HL-60 (cell line): Measurements from ENCODE around the gene CEP128.

Experiments used
- DNase-seq, 2 experiments: peaks; one replicate each; pipeline ENCODE4 v3.0.0-alpha.2; 2010 to 2020; ENCODE audit warnings: low read depth in 1 of 2, low spot score in 1 of 2
- H3K27ac ChIP-seq: fragments of 250-450 bp; sonication (Bioruptor Pico); replicated peaks from 2 replicates; pipeline ENCODE4 v1.5.1; 2020; ENCODE audit warnings: mild to moderate bottlenecking, moderate library complexity
- H3K27me3 ChIP-seq: fragments of 250-450 bp; sonication (Bioruptor Pico); 2 replicates; pipeline ENCODE4 v1.5.1; 2021; ENCODE audit warnings: mild to moderate bottlenecking, moderate library complexity; ENCODE audit not compliant: insufficient read depth, poor library complexity, severe bottlenecking
- H3K4me3 ChIP-seq: replicated peaks from 2 replicates; pipeline ENCODE4 v1.5.1; 2011; ENCODE audit warnings: mild to moderate bottlenecking, control low read depth, low read length; ENCODE audit not compliant: insufficient read depth
- CTCF ChIP-seq: IDR thresholded peaks from one replicate; pipeline ENCODE4 v1.5.1; 2011; ENCODE audit warnings: low read length, control low read depth, inconsistent platforms; ENCODE audit not compliant: insufficient read depth
- GABPA ChIP-seq: IDR thresholded peaks from 2 replicates; pipeline ENCODE4 v1.6.1; 2012; ENCODE audit warnings: low read depth
- POLR2AphosphoS5 ChIP-seq: IDR thresholded peaks from 2 replicates; pipeline ENCODE4 v1.6.1; 2012; ENCODE audit warnings: low read depth
- REST ChIP-seq: IDR thresholded peaks from 2 replicates; pipeline ENCODE4 v1.6.1; 2012; ENCODE audit warnings: low read depth; ENCODE audit not compliant: insufficient replicate concordance
- SPI1 ChIP-seq: IDR thresholded peaks from 2 replicates; pipeline ENCODE4 v1.6.1; 2012; ENCODE audit warnings: low read depth, mild to moderate bottlenecking, borderline replicate concordance

The CEP128 gene

GRCh38 chr14:80933282-80933681, 8.3 kb downstream of the CEP128 start:
- Histone ChIP-seq H3K27ac (no peak overlapping the region), H3K4me3 (no peak overlapping the region), H3K27me3 (no peaks in the 10 kb centered on the region)
- no peak for TF ChIP-seq GABPA
- no peak for TF ChIP-seq SPI1
- no peak for TF ChIP-seq CTCF
- TF ChIP-seq REST, result no peak
- no peak for TF ChIP-seq POLR2AphosphoS5
- DNase-seq, result no peak

GRCh38 chr14:80930836-80931389, 10.6 kb downstream of the CEP128 start:
- Histone ChIP-seq H3K27ac (peak overlapping the region; percentile 62), H3K4me3 (no peak overlapping the region), H3K27me3 (no peaks in the 10 kb centered on the region)
- peak; percentile 63; the same call in 1 of the 2 replicates for TF ChIP-seq POLR2AphosphoS5
- TF ChIP-seq REST, result no peak
- peak; percentile 10; the same call in 1 of the 2 replicates for TF ChIP-seq SPI1
- peak; percentile 68 to 70 for DNase-seq

DNA sequence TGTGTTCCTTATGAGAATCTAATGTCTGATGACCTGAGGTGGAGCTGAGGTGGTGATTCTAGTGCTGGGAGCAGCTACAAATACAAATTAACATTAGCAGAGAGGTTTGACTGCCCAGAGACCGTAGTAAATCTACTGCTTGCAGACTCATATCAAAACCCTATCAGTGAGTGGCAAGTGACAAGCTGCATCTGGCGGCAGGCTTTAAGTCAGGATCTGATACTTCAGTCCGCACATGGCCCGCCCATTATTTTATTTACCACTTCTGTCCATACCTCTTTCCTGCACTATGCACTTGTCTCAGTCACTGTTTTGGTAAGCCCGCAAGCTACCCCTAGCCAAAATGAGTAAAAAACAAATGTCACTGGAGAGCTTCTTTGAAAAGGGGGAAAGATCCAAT, 11.4 kb downstream of the CEP128 start:
- no peak for DNase-seq
- H3K4me3 ChIP-seq, result no peak overlapping the region
- H3K27me3 ChIP-seq, result no peaks in the 10 kb centered on the region
- H3K27ac ChIP-seq, result peak overlapping the region; percentile 62
- TF ChIP-seq REST (no peak), SPI1 (no peak), GABPA (no peak), CTCF (no peak), POLR2AphosphoS5 (no peak)
